ENCODE measurements around the gene ST6GALNAC1. TPM values are rescaled to one million over a fixed set of nuclear protein-coding genes. Genes with fewer than 3 reads are reported as not detected.

ST6GALNAC1 gene
- polyA plus RNA-seq, 1 donor (not counting 4 experiments of a cell fraction or from before 2014, with no cell fraction given), result 0.46 TPM

DNA sequence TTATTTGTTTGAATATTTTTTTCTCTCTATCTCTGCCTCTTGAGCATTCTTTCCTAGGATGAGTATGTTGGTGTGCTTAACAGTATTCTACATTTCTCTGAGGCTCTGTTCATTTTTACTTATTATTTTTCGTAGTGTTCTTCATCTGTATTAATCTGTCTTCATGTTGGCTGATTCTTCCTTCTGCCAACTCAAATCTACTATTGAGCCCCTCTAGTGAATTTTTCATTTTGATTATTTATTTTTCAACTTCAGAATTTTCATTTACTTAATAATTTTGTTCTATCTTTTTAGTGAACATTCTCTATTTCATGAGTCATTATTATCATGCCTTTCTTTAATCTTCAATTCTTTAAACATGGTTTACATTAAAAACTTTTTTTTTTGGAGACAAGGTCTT is 3.2 kb upstream of the ST6GALNAC1 start:
- dilution Hi-C loops (cut with MboI; ENCODE audit: extremely low pct_ligation_motif_present, low sequenced_read_pairs), result no loop called here
- no peak overlapping the region for H3K4me3 ChIP-seq (ENCODE audit: control insufficient read depth in 2 of 3, extremely low read depth in 1 of 3, insufficient read depth in 2 of 3, low read depth in 1 of 3, low read length in 3 of 3)

DNA sequence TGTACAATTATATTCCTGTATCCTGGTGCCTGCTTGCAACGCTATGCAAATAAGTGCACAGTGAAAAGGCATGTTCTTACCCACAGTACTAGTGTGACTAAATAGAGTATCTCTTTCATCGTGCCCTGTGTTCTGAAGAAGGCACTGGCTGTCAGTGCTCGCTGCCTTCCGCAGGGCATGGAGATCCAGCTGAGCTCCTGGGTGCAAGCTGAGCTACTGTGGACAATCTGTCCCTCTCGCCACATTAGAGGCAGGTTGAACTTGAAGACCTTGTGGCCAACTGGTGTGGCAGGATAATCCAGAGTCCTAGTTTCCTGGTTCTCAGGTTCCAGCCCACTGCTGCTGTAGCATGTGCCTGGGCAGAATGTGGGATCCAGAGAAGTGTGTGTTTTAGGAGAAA is 1.9 kb upstream of the ST6GALNAC1 start:
- DNase-seq (ENCODE audit: low read depth, low spot score), result no peak
- Histone ChIP-seq H2AFZ (ENCODE audit: control insufficient read depth, low read length) (no peak overlapping the region), H3K4me2 (ENCODE audit: control insufficient read depth, extremely low read depth, insufficient read depth, low read depth, low read length) (no peak overlapping the region), H3K9me1 (ENCODE audit: control insufficient read depth, extremely low read depth, insufficient read depth, low read length) (no peaks in the 10 kb centered on the region), H3K9ac (ENCODE audit: control insufficient read depth, extremely low read depth, insufficient read depth, low read length) (no peak overlapping the region), H3K79me2 (ENCODE audit: control insufficient read depth, insufficient read depth, low read length) (no peaks in the 10 kb centered on the region), H3K27ac (ENCODE audit: control insufficient read depth, insufficient read depth, low read length) (no peak overlapping the region), H4K20me1 (ENCODE audit: control insufficient read depth, extremely low read depth, insufficient read depth, low read length) (no peaks in the 10 kb centered on the region), H3K4me1 (ENCODE audit: control insufficient read depth, extremely low read depth, insufficient read depth, low read length) (peaks cover 12% of the 10 kb centered on the region), H3K9me3 (ENCODE audit: control insufficient read depth, low read depth, low read length) (no peaks in the 10 kb centered on the region), H3K27me3 (ENCODE audit: control insufficient read depth, extremely low read depth, insufficient read depth, low read length) (no peaks in the 10 kb centered on the region), H3K36me3 (ENCODE audit: control insufficient read depth in 2 of 2, extremely low read depth in 1 of 2, insufficient read depth in 2 of 2, low read length in 2 of 2) (no peaks in the 10 kb centered on the region), H3K4me3 (ENCODE audit: control insufficient read depth in 2 of 3, extremely low read depth in 1 of 3, insufficient read depth in 2 of 3, low read depth in 1 of 3, low read length in 3 of 3) (no peak overlapping the region)
- no peak for FAIRE-seq
- TF ChIP-seq, protein P1, sequence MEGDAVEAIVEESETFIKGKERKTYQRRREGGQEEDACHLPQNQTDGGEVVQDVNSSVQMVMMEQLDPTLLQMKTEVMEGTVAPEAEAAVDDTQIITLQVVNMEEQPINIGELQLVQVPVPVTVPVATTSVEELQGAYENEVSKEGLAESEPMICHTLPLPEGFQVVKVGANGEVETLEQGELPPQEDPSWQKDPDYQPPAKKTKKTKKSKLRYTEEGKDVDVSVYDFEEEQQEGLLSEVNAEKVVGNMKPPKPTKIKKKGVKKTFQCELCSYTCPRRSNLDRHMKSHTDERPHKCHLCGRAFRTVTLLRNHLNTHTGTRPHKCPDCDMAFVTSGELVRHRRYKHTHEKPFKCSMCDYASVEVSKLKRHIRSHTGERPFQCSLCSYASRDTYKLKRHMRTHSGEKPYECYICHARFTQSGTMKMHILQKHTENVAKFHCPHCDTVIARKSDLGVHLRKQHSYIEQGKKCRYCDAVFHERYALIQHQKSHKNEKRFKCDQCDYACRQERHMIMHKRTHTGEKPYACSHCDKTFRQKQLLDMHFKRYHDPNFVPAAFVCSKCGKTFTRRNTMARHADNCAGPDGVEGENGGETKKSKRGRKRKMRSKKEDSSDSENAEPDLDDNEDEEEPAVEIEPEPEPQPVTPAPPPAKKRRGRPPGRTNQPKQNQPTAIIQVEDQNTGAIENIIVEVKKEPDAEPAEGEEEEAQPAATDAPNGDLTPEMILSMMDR (optimal IDR thresholded peaks at IDR 0.05 in 1 of 3, IDR thresholded peaks at IDR 0.05 in 1 of 3, conservative IDR thresholded peaks at IDR 0.05 in 1 of 3; ENCODE audit: extremely low read depth in 1 of 3, insufficient read depth in 2 of 3, low read length in 3 of 3), result no peak
- no peak for TF ChIP-seq EZH2 (IDR thresholded peaks at IDR 0.05; ENCODE audit: low read length)
- dilution Hi-C loops (cut with MboI; ENCODE audit: extremely low pct_ligation_motif_present, low sequenced_read_pairs), result no loop called here

More for the DNA sequence above, 3.2 kb upstream of the ST6GALNAC1 start:
- Histone ChIP-seq H3K9ac (ENCODE audit: control insufficient read depth, extremely low read depth, insufficient read depth, low read length) (no peak overlapping the region), H3K27me3 (ENCODE audit: control insufficient read depth, extremely low read depth, insufficient read depth, low read length) (no peaks in the 10 kb centered on the region), H3K9me1 (ENCODE audit: control insufficient read depth, extremely low read depth, insufficient read depth, low read length) (no peaks in the 10 kb centered on the region), H3K27ac (ENCODE audit: control insufficient read depth, insufficient read depth, low read length) (no peak overlapping the region), H3K9me3 (ENCODE audit: control insufficient read depth, low read depth, low read length) (no peaks in the 10 kb centered on the region), H3K79me2 (ENCODE audit: control insufficient read depth, insufficient read depth, low read length) (no peaks in the 10 kb centered on the region), H3K36me3 (ENCODE audit: control insufficient read depth in 2 of 2, extremely low read depth in 1 of 2, insufficient read depth in 2 of 2, low read length in 2 of 2) (no peaks in the 10 kb centered on the region), H4K20me1 (ENCODE audit: control insufficient read depth, extremely low read depth, insufficient read depth, low read length) (no peaks in the 10 kb centered on the region), H3K4me1 (ENCODE audit: control insufficient read depth, extremely low read depth, insufficient read depth, low read length) (peaks cover 12% of the 10 kb centered on the region), H3K4me2 (ENCODE audit: control insufficient read depth, extremely low read depth, insufficient read depth, low read depth, low read length) (no peak overlapping the region), H2AFZ (ENCODE audit: control insufficient read depth, low read length) (no peak overlapping the region)
- no peak for TF ChIP-seq EZH2 (IDR thresholded peaks at IDR 0.05; ENCODE audit: low read length)
- TF ChIP-seq, protein P1 (optimal IDR thresholded peaks at IDR 0.05 in 1 of 3, IDR thresholded peaks at IDR 0.05 in 1 of 3, conservative IDR thresholded peaks at IDR 0.05 in 1 of 3; ENCODE audit: extremely low read depth in 1 of 3, insufficient read depth in 2 of 3, low read length in 3 of 3), result no peak
- no peak for FAIRE-seq
- no peak for DNase-seq (ENCODE audit: low read depth, low spot score)
